HG02870 (cell line): ENCODE data around the gene NPY2R.

Experiments
- ATAC-seq: cut with Tn5 transposase; IDR thresholded peaks from one replicate; pipeline ENCODE4 v1.9.1; 2021; ENCODE audit warnings: mild to moderate bottlenecking, moderate library complexity; ENCODE audit not compliant: unreplicated experiment

NPY2R gene

GRCh38 chr4:155208258-155209054 is at the start of gene NPY2R:
TSS of gene NPY2R (plus strand) at chr4:155208636. CDS start at chr4:155213940, 5,304 bp downstream.
- ATAC-seq: no peak

- ATAC-seq: no peak
Observed at GRCh38 chr4:155161357-155161756, 47.1 kb upstream of the NPY2R start.

GRCh38 chr4:155164718-155165117 is 43.7 kb upstream of the NPY2R start:
- ATAC-seq: no peak

- no peak for ATAC-seq
Observed at GRCh38 chr4:155170569-155170968, 37.9 kb upstream of the NPY2R start.

GRCh38 chr4:155173371-155173770 is 35.1 kb upstream of the NPY2R start:
- no peak for ATAC-seq

- no peak for ATAC-seq
Observed at GRCh38 chr4:155174668-155175067, 33.8 kb upstream of the NPY2R start.

- no peak for ATAC-seq
Observed at GRCh38 chr4:155179216-155179615, 29.2 kb upstream of the NPY2R start.

- ATAC-seq: no peak
Observed at GRCh38 chr4:155186972-155187371, 21.5 kb upstream of the NPY2R start.

- ATAC-seq: peak; percentile 44
Observed at GRCh38 chr4:155187989-155188388, 20.4 kb upstream of the NPY2R start.

- no peak for ATAC-seq
Observed at GRCh38 chr4:155190099-155190498, 18.3 kb upstream of the NPY2R start.

- ATAC-seq: no peak
Observed at GRCh38 chr4:155197757-155198156, 10.7 kb upstream of the NPY2R start.

- no peak for ATAC-seq
Observed at GRCh38 chr4:155207534-155208257, 740 bp upstream of the NPY2R start.

GRCh38 chr4:155220025-155220424 is 11.6 kb downstream of the NPY2R start:
- ATAC-seq: no peak

GRCh38 chr4:155227131-155227530 is 18.7 kb downstream of the NPY2R start:
- ATAC-seq: no peak

- no peak for ATAC-seq
Observed at GRCh38 chr4:155228713-155229112, 20.3 kb downstream of the NPY2R start.

GRCh38 chr4:155232432-155232831 is 24.0 kb downstream of the NPY2R start:
- no peak for ATAC-seq

GRCh38 chr4:155234206-155234605 is 25.8 kb downstream of the NPY2R start:
- no peak for ATAC-seq

- ATAC-seq: no peak
Observed at GRCh38 chr4:155237567-155237966, 29.1 kb downstream of the NPY2R start.

GRCh38 chr4:155241225-155241624 is 32.8 kb downstream of the NPY2R start:
- no peak for ATAC-seq

- no peak for ATAC-seq
Observed at GRCh38 chr4:155241664-155242063, 33.2 kb downstream of the NPY2R start.

GRCh38 chr4:155245105-155245504 is 36.7 kb downstream of the NPY2R start:
- no peak for ATAC-seq
